ENCODE results near the gene SMDT1.

- TF ChIP-seq EP300 (IDR thresholded peaks at IDR 0.05; ENCODE audit: borderline replicate concordance in 1 of 2, control insufficient read depth in 1 of 2, low read depth in 2 of 2, low read length in 2 of 2) (no peak), DPF2 (IDR thresholded peaks at IDR 0.05) (no peak), CHD1 (IDR thresholded peaks at IDR 0.05; ENCODE audit: low read depth, low read length) (no peak), POLR2AphosphoS5 (IDR thresholded peaks at IDR 0.05; ENCODE audit: low read length) (no peak)
- TF ChIP-seq, protein P1, sequence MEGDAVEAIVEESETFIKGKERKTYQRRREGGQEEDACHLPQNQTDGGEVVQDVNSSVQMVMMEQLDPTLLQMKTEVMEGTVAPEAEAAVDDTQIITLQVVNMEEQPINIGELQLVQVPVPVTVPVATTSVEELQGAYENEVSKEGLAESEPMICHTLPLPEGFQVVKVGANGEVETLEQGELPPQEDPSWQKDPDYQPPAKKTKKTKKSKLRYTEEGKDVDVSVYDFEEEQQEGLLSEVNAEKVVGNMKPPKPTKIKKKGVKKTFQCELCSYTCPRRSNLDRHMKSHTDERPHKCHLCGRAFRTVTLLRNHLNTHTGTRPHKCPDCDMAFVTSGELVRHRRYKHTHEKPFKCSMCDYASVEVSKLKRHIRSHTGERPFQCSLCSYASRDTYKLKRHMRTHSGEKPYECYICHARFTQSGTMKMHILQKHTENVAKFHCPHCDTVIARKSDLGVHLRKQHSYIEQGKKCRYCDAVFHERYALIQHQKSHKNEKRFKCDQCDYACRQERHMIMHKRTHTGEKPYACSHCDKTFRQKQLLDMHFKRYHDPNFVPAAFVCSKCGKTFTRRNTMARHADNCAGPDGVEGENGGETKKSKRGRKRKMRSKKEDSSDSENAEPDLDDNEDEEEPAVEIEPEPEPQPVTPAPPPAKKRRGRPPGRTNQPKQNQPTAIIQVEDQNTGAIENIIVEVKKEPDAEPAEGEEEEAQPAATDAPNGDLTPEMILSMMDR (IDR thresholded peaks at IDR 0.05 in 2 of 3, conservative IDR thresholded peaks at IDR 0.05 in 1 of 3; ENCODE audit: control insufficient read depth in 2 of 3, extremely low read depth in 1 of 3, insufficient read depth in 1 of 3, low read depth in 3 of 3, low read length in 3 of 3) = no peak
- TF ChIP-seq, protein P2, sequence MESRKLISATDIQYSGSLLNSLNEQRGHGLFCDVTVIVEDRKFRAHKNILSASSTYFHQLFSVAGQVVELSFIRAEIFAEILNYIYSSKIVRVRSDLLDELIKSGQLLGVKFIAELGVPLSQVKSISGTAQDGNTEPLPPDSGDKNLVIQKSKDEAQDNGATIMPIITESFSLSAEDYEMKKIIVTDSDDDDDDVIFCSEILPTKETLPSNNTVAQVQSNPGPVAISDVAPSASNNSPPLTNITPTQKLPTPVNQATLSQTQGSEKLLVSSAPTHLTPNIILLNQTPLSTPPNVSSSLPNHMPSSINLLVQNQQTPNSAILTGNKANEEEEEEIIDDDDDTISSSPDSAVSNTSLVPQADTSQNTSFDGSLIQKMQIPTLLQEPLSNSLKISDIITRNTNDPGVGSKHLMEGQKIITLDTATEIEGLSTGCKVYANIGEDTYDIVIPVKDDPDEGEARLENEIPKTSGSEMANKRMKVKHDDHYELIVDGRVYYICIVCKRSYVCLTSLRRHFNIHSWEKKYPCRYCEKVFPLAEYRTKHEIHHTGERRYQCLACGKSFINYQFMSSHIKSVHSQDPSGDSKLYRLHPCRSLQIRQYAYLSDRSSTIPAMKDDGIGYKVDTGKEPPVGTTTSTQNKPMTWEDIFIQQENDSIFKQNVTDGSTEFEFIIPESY (IDR thresholded peaks at IDR 0.05) = no peak
Observed at GRCh38 chr22:42074846-42075676, 4.4 kb upstream of the SMDT1 start.
